Activated T-cell treated with anti-CD3 and anti-CD28 coated beads, Interleukin-2, amount 50 U/mL, for 48 hours (primary cell): ENCODE data around the gene TRMU.
A peak's percentile ranks its signal among the peaks of the same experiment; 100 is the strongest.

Source experiments
- DNase-seq, 2 experiments: peaks; one replicate each; pipeline ENCODE4 v3.0.0-alpha.2; 2020

The TRMU gene

GRCh38 chr22:46357711-46358520 lies 22.4 kb downstream of the TRMU start:
- DNase-seq = no peak

DNA sequence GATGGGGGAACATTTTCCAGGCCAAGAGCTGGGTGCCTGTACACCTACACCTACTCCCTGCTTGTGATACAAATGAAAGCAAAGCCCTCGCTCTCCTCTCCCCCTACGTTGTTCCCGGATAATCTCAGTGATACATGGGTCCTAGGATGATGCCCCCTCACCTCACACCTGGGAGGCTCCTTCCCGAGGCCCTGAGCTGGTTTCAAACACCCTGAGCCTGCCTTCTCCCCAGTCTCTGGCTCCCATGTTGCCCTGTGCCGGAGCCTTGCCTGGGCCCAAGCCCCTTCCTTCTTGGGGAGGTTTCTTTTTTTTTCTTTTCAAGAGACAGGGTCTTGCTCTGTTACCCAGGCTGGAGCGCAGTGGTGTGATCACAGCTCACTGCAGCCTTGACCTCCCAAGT lies 23.3 kb downstream of the TRMU start:
- DNase-seq = no peak

DNA sequence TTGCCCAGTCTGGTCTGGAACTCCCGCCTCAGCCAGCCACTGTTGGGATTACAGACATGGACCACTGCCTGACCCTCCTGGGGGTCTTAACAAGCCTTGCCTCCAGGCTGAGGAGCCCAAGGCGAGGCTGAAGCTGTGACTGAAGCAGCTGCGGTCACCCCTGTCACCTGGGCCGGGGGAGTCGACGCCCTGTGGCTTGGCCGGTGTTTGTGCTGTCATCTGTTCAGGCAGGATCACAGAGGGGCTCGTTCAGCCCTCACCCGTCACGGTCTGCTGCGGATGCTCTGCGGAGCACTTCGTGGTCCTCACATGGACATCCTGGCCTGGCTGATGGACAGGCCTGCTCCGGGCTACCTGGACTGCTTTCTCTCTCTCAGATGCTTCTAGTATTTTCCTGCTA lies 23.8 kb downstream of the TRMU start:
- DNase-seq = no peak

GRCh38 chr22:46360097-46360496 lies 24.6 kb downstream of the TRMU start:
- no peak for DNase-seq

- no peak for DNase-seq
Observed at GRCh38 chr22:46360891-46361290, 25.4 kb downstream of the TRMU start.

- no peak for DNase-seq
Observed at GRCh38 chr22:46361826-46362202, 26.3 kb downstream of the TRMU start.

DNA sequence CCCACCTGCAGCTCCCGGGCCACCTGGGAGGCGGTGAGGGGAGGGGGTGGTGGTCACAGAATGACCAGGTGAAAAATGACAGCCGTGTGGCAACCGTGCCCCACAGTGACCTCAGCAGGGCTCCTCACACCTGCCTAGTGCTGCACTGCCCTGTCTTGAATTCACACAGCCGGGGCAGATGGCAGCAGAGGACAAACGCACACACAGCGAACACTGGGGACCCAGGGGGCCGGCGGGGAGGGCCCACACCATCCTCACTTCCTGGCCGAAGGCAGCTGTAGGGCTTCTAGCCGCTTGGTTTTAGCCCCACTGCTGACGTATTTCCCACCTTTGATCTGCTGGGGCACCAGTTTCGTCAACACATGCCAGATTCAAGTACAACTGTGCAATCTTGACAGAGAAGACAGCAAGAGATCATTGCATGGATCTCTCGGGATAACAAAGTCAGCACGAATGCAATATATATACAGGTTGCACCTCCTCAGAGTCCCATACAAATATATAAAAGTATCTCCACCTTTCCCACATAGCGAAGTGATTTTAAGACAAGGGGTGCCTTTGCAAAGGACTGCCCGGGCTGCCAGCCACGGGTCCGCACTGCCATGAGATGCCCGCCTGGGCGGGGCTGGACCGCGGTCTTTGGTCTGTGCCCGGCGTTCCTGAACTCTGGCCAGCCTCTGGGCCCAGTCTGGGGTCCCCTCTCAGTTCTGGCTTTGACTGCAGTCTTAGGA lies 26.9 kb downstream of the TRMU start:
- no peak for DNase-seq

DNA sequence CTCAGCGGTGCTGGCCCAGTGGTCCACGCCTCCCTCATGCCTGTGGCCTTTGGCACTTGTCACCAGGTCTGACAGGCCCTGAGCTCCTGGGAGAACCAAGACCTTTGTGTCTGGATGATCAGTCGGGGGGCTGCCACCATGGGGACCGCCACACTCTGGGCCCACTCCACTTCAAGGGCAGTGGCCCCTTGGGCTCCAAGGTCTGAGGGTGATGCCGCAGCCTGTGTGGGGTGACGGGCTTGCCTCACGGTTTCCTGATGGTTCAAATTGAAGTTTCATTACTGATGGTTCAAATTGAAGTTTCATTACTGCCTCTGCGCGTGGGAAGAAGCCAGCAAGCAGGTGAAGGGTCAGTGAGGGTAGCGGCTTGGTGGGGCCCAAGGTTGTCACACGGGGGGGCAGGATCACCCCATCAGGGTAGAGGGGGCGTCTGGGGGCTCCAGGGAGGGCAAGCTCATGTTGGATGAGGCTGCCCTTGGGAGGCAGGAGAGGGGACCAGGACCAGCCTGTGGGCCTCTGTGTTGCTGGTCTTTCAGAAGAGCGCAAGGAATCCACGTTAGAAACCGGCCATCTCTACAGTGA lies 27.5 kb downstream of the TRMU start:
- no peak for DNase-seq

DNA sequence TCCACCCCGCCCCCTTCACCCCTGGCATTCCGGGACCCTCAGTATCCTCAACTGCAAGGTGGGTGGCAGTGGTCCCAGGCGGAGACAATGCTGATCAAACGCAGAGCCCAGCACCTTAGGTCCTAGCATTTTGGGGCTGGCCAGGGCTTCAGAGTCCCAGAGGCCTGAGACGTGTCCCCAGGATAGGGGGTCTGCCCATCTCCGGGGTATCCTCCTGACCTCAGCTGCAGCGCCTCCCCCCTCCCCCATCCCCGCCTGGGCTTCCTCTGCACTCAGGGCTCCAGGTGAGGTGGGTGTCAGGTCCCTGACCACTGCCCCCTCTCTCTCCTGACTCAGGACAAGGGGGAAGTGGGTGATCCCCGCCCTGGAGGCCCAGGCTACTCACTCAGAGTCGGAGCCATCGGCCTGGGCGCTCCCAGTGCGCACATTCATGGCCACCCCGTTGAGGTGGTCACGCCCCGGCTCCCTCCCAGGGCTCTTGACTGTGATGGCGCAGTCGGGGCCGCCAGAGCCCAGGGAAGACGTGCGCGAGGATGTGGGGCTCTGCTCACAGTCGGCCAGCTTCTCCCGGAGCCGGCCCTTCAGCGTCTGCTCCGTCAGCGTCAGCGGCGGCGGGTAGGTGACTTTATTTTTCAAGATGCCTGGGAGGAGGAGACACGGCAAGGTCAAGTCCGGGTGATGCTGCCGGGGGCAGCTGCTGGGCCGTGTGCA lies 28.3 kb downstream of the TRMU start:
- DNase-seq = no peak

- DNase-seq = no peak
Observed at GRCh38 chr22:46364341-46365165, 29.0 kb downstream of the TRMU start.

GRCh38 chr22:46365166-46365624 lies 29.7 kb downstream of the TRMU start:
- no peak for DNase-seq

GRCh38 chr22:46366327-46366731 lies 30.8 kb downstream of the TRMU start:
- DNase-seq = no peak

DNA sequence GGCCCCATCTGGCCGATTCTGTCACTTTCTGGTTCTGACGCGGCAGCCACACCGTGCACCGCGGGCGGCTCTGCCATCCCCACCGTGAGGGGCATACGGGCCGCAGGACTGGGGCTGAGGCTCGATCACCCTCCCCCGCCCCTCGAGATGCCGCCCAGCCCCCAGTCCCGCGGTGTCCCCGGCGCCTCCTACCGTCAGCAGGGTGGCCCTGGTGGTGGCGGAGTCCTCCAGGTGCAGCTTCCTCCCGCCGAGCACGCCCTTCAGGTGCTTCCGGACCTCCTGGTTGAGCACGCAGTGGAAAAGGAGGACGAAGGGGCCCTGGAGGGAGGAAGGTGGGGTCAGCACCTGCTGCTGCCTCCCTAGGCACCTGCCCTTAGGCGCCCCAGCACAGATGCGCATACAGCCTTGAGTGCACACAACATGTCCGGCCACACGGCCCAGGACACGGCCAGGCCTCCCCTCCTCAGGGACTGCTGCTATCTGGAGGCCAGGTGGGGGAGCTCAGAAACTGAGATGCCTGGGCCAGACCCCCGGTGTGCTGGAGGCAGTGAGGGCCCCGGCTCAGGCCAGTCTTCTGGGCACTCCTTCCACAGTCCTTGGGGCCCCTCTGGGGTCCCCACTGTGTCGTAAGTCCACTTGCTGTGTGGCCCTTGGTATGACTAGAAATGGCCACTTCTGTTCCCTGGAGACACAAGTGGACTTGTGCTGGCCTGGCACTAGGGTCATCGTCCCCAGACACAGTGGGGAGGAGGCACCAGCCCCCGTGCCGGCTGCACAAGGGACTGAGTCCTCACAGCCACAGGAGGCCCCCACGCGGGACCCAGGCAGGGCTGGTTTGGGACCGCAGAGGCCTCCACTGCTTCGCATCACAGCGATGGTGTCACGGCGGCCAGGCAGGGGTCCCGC lies 31.5 kb downstream of the TRMU start:
- peak in 1 of 2 experiments; percentile 28 for DNase-seq

DNA sequence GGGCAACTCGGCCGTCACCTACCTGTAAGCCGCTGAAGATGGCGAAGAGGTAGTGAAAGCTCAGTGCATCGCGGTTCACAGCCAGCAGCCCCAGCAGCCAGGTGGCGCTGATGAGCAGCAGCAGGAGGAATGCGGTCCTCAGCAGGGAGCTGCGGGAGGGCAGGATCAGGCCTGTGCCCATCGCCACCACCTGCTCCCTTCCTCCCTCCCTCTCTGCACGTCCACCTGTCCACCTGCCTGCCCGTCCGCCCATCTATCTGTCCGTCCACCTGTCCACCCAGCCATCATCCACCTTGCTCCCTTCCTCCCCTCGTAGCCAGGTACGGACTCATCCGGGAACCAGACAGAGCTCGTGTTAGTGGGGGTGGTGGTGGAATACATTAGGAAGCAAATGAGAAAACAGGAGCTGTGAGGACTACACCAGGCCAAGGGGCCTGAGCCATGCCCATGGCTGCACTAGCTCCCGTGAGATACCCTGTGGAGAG lies 32.2 kb downstream of the TRMU start:
- peak; percentile 83 to 85 for DNase-seq

GRCh38 chr22:46368422-46368821 lies 32.9 kb downstream of the TRMU start:
- DNase-seq = no peak

- no peak for DNase-seq
Observed at GRCh38 chr22:46368871-46369715, 33.6 kb downstream of the TRMU start.

- no peak for DNase-seq
Observed at GRCh38 chr22:46369716-46370583, 34.4 kb downstream of the TRMU start.

DNA sequence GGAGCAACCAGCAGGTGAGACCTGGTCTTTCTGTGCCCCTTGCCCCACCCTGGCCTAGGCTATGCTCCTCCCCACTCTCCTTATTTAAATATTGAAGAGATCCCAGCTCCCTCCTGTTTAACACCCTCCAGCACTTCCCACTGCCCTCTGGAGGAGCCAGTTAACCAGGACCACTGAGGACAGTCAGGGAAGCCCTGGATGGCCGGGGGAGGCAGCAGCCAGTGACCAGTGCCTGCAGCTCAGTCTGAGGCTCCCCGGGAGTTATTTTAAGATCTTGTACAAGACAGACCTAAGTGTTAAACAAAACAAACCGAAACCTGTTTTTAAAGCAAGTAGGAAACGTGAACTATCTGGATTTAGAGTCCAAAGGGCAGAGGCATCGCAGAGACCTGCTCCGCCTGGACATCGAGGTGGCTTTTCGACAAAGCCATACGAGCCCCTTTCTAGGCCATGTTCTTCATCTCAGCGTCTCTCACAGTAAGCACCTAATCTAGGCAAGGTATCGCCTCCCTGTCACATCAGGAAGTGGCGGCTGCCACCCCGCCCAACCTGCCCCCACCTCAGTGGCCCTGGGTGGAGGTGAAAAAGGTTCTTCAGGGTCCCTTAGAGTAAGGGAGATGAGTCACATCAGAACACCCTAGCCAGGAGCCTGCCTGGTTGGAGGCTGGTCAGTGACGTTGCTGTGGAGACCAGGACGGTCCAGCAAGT lies 35.2 kb downstream of the TRMU start:
- DNase-seq = no peak
